Fibroblast of skin of left quadriceps (primary cell): Measurements from ENCODE around the gene MGAT5.
"Not testable (repeated sequence)": the region's sequence is repeated elsewhere in the genome, so short reads cannot be mapped to it uniquely, and the experiment has no call there.

Source experiments
- DNase-seq, 2 experiments: peaks; one replicate each; pipeline ENCODE4 v3.0.0-alpha.2; 2013; ENCODE audit warnings: low read depth in 2 of 2

Gene MGAT5

DNA sequence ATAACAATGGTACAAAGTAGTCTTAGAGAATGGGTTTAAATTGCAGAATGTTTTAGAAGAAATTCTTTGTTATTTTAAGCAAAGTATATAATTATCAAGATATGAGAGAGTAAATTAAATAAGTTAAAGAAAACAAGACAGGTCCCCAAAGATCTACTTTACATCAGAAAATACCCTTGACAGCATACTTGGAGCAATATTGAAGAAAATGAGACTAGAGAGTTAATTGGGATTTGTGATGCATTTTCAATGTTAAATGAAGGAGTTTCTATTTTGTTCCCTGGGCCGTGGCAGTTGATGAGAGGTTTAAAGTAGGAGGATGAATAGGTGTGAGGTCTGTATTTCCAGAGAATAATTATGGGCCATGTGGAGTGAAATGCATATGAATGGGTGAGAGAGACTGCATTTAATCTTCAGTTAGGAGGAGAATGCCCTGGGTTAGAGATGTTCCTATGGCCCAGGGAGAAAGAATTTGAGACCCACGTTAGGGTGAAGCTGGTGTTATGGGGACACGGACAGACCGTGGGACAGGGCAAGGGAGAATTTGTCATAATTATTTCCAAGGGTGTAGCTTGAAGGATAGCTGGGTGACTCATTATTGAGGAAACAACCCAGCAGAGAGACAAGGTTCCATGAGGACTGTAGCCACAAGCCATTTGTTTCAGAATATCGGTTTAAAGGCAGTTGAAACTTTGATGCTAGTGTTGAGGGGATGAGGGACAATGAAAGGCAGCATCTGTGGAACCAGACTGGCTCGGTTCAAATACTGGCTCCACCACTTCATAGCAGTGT is 22.7 kb downstream of the MGAT5 start:
- no peak for DNase-seq

DNA sequence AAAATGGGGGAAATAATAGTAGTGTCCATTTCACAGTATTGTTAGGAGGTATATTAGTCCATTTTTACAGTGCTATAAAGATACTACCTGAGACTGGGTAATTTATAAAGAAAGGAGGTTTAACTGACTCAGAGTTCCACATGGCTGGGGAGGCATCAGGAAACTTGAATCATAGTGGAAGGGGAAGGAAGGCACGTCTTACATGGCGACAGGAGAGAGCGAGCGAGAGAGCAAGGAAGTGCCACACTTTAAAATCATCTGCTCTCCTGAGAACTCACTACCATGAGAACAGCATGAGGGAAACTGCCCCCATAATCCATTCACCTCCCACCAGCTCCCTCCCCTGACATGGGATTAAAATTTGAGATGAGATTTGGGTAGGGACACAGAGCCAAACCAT is 23.4 kb downstream of the MGAT5 start:
- no peak for DNase-seq

DNA sequence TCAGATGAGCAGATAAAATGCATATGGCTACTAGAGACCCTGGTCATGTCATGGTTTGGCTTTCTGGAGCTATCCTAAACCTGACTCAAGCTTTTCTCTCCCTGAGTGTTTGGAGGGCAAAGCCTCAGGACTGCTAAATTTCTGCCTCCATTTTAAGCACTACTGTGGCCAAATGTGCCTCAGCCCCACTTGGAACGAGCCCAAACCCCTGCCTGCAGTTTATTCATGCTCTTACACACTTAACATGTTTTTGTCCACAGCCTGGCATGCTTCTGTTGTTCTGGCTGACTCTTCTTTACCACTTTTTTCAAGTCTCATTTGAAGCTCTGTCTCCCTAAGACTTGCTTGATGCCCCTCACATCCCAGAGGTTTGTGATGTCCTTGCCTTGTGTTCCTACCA is 24.7 kb downstream of the MGAT5 start:
- DNase-seq, result no peak

DNA sequence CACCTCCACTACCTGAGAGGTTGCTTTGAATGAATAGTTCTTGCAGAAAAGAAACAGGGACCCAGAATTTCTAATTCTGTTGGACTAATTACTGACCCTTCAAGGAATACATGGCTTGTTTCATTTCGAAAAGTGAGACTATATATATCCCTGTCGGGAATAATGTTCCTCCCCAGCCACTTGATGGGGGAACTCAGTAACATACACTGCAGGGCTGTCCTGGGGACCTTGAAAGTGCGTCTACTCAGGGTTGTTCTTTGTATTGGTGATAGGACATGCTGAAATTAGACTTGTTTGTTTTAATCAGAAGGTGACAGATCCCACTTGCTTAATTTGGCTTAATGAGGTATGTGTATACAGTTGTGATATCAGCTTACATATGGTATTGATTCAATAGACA is 25.5 kb downstream of the MGAT5 start:
- no peak for DNase-seq

DNA sequence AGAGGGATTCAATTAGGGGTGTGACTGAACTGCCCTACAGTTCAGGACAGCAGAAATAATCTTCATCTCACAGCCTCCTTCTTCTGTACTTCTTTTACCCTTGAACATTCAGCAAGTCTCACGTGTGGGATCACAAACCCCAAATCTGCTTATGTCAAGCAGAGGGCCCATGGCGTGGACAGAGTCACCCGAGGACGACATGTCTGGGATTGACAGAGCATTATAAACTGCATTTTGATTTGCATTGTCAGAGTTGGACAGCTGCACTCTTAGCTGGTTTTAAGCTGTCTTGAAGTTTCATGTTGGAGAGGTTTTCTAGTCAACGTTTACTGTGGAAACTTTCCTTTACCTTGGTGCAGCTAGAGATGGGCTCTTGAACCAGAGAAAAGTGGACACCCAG is 26.4 kb downstream of the MGAT5 start:
- DNase-seq, result no peak

DNA sequence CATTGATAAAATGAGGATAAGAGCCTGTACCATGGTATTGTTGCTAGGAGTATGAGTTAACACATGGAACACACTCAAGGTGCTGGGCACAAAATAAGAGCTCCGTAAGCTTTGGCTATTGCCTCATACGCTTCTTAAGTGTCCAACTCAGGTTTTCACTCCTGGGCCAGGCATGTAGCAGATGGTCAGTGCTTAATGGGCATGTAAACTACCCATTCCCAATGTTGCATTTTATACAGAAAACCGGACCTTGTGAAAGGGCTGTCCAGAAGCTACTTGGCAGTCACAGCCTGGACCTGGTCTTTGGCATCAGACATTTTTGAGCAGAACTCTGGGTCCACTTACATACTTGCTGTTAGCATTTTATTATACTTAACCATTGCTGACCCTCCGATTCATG is 26.9 kb downstream of the MGAT5 start:
- no peak for DNase-seq

DNA sequence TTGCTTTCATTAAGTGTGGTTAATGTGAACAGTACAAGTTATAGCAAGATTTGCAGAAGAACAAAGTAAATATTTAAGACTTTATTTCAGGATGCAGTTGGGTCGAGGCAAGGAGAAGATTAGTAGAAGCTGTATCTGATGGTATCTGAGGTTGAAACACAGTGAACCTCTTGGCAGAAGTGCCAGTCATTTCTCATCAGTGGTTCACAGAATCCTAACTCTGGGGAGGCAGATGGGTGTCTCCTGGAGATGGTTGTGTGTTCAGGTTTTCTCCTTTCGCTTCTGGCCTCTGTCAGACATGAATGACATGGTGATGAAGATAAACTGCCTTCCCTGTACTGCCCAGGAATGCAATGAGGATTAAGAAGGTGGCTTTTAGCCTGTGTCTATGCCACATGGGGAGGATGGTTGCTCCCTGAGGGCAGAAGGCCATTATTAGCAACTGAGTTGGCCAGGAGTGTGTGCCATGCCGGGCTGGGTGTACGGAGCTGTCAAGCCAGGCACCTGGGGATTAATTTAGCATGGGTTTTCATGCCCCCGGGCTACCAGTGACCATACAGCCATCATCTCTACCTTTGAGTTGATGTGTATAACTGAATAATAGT is 28.0 kb downstream of the MGAT5 start:
- no peak for DNase-seq

DNA sequence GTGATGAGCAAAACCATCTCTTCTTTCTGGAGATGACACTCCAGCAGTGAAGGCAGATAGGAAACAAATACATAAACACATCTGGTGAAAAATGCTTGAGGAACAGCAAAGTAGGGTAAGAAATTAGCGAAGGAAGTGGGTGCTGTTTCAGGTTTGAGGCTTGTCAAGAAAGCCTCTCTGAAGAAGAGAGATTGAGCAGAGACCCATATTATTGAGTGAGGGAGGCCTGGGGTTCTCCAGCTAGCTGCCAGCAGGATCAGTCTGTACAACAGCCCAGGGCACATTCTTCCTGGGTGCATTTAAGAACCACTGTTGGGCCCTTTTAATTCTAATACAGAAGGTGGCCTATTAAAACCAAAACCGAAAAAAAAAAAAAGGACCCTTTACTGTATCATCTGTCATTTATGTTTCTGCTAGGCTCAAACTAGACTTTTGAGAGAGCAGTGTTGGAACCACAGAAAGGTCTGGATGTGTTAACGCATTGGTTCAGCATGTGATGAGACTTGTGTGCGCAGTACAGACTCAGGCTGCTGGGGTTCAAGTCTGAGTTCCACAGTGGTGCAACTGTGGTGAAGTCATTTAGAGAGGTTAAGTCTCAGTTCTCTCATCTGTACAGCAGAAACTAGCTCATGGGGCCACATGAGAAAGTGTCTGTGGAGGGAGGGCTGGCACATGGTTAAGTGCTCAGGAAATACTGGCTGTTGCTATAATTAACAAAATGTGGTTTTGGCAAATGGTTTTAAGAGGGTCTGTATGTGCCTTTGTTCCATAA is 28.9 kb downstream of the MGAT5 start:
- no peak for DNase-seq

DNA sequence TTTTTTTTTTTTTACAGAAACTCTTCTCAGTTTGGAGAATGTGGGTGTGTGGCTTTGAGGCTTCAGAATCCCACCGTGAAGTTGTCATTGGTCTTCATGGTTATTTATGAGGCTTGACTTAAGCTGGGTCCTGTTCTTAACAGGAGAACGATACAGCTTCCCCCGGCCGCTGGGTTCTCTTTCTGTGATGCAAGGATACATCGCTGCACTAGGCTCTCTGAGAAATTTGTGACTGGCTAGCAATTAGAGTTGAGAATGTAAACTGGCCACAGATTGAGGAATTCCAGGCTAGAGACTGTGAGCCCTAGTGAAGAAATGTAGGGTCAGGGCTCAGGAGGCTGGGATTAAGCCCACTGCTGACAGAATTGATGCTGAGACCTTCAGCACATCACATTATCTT is 29.8 kb downstream of the MGAT5 start:
- DNase-seq, result no peak

DNA sequence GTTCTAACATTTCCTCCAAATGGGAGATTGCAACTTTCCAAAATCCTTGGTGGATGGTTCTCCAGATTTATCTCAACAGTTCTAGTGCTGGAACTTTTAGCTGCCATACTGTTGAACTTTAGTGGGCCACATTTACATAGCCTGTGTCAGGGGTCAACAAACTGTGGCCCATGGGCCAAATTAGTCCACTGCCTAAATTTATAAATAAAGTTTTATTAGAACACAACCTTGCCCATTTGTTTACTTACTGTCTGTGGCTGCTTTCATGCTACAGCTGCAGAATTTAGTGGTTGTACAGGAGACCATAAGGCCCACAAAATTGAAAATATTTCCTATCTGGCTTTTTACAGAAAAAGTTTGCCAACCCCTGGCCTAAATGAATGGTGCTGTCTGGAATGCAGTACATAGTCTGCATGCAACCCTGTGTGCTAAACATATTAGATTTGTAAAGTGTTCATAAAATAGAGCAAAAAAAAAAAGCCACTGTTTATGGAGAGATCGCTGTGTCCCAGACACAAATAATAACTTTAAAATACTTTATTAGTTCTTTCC is 30.3 kb downstream of the MGAT5 start:
- DNase-seq, result no peak

DNA sequence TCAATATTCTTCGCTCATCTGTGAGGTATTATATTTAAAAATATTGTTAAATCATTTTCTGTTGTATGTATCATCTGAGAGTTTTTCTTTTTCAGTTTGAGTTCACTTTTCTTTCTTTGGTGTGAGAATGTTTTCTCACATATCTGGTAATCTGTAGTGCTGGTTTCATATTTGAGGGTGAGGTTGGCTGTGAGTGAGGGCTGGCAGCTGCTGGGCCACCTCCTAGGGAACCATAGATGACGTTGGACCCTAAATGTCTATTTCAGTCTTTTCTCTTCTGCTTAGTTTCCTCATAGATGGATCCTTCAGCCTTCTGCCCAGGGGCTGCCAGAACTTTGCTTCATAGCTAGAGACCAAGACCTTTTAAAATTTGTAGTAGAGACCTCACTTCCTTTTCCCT is 33.5 kb downstream of the MGAT5 start:
- no peak for DNase-seq

DNA sequence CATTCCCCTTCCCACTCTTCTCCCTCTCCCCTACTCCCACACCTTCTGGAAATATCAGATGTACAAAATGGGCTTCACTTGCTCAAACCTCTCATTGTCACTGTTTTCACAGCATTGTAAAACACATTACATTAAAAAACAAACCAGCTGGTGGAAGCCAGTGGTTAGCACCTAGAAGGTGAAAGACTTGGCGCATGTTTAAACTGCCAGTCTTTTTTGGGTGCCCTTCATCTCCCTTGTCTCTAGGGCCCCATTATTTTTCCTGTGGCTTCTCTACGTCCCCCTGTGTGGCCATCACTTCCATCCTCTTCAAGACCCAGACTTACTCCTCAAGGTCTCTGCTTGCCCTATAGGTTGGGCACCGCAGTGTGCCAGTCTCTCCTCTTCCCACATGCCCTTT is 34.9 kb downstream of the MGAT5 start:
- no peak for DNase-seq

DNA sequence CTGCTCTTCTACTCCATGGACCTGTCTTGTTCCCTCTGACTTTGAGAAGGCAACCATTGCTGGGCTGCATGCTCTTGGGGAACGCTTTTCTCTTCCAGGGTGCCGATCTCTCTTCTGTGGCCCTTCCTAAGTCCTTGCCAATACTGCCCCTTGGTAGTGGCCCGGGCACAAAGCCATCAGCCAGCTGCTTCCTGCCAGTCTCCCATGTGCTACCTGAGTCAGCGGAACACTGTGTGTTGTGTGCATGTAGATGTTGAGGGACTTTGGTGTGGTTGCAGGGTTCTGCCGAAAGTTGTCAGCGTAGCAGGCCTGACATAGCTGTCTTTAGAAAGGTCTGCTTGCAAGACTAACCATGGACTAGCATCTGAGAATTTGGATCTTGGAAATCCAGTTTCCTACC is 35.4 kb downstream of the MGAT5 start:
- DNase-seq, result no peak

DNA sequence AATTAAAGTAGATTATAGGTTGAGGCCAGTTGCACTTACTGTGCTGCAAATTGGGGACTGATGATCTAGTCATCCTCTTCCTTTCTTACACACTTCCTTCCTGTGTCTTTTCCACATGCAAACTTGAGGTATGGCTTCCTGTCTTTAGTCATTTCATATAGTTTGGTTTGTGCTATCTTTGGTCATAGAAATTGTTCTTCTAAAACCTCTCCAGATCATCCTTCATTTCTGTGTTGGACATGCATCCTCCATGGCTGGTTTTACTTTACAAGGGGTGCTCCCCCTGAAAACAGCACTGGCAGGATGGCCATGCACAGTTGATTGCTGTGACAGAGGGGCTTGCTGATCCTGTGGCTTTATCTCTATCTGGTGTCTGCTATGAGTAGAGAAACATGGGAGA is 36.5 kb downstream of the MGAT5 start:
- DNase-seq, result no peak

DNA sequence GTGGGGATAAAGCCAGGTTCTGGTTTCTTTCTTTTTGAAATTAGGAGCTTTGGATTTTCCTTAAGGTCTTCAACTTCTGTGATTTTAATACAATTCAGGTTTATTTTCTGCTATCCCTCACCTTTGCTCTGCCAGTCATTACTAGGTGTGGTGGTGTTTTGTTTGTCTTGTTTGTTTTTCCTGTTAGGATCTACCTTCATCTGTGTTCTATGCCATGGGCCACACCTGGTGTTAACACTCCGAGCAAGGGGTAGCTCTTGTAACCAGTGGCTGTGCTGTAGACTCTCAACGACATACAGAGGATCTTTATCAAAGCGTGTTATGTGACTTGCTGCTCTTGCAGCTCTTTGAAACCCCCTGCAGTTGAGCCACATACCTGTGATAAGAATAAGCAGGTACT is 38.6 kb downstream of the MGAT5 start:
- DNase-seq, result no peak

DNA sequence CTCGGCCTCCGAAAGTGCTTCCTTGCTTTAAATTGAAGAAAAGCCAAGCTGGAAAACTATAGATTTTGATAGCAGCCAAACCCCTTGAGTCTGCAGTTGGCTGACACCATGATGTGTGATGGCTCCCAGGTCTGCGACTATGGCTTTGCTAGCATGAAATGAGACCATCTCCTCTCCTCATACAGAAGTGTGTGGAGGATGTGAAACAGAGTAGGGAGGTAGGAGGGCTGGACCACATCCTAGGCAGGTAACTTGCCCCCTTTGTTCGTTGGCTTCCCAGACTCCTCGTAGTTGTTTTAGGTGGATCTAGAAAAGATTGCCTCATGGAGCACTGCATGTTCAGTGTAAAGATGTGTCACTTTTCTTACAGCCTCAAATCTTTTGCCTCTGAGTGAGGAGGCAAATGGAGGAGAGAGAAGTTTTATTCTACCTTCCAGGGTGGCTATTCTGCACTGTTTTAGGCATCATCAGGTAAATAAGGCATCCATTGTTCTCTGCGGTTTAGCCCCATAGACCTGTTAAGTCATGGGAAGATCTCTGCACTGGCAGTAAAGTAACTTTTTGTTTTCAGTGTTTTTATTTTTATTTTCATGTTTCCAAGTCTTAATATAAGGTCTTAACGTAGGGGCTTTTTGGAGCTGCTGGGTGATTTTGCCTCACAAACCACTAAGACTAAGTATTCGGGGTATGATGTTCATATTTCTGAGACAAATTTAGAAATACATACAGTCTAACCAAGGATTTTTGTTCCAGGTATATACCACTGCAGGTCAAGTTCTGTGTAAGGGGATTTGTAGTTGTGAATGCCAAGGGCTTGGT is 40.1 kb downstream of the MGAT5 start:
- DNase-seq, result no peak

DNA sequence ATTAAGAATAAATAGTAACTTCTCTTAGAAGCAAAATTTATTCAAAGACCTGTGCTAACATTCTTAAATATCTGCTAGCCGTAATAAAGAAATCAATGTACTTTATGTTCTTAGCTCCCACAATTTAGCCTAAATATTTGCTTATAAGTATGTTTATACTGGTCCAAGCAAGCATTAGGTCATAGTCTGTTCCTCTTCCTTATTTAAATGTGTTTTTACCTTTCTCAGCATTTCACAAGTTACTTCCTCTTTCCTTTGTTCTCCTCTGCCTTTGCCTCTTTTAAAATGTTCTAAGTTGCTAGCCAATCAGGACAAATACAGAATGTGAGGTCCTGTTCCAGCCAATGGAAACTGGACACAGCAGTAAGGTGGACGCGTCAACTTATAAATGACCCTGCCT is 40.7 kb downstream of the MGAT5 start:
- not testable (repeated sequence) for DNase-seq

DNA sequence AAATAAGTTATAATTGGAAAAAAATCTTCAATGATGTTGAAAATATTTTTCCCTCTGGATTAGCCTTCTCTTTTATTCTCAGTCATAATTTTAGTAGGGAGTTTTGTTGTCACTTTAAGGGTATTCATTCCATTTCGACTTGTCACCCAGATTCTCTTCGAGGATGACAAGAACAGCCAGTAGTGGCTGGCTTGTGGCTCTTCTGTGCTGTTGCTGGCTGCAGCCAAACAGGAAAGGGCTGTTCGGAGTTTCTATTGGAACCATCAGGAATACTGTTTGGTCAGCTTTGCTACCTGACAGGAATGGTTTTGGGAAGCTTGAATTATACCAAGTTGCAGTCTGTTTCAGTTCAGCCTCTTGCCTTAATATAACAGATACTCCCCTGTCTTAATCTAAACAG is 41.6 kb downstream of the MGAT5 start:
- no peak for DNase-seq

DNA sequence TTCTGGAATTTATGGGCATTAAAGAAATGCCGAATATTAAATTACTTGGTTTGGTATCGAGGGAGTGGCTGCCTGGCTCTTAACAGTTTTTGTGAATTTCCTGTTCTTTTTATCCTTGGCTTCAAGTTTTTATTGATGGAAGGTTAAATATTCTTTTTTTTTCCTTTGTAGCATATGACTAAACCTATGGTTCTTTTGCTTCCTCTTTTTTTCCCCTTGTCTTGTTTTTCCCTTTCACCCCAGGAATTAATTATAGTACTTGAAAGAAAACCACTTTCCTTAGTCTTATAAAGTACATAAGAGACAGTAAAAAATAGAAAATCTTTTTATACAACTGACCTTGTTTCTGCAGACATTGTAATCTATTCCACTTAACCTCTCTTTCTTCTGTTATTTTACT is 42.4 kb downstream of the MGAT5 start:
- no peak for DNase-seq

DNA sequence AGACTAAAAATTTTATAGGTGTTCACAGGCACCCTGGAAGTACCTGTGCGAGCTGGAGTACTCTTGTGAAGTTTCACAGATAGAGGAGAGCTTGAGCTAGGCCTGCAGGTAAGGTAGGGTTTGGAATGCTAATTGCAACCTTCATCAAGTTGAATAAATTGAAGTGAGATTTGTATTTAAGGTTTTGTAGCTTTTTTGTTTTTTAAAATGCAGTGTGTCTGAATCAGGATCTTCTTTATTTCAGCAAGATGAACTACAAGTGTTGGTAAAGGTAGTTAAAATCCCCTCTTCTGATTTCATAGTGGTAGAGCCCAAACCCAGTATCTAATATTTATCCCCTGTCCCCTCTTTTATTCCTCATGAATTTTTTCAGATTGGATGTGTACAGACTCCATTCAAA is 45.5 kb downstream of the MGAT5 start:
- DNase-seq, result no peak

DNA sequence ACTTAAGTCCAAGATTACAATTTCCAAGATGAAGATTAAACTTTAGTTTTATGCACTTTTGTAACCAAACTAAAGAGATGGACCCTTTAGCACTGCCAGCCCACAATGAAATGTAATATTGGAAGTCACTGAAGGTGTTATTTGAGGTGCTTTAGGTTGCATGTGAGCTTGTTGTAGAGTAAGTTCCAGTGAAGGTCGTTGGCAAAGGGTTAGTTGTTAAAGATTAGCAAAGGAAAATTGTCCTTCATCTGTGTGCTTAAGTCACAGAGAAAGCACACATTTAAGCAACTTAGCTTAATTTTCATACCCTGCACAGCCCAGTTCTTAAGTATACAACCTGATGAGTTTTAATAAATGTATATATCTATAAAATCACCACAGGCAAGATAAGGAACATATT is 46.7 kb downstream of the MGAT5 start:
- DNase-seq, result no peak
